GM12878 (cell line): ENCODE results near the gene BMF. TPM values are rescaled to one million over a fixed set of nuclear protein-coding genes. Genes with fewer than 3 reads are reported as not detected.

Source experiments
- ATAC-seq: fragments of 200-7000 bp; cut with Tn5 transposase; 3 replicates; pipeline ENCODE4 v1.9.1; 2020; ENCODE audit warnings: mild to moderate bottlenecking, moderate library complexity
- BruUV-seq: library from RNA; stranded (reverse); fragments of 400-500 nt; replicated peaks from 2 replicates; lab custom pipeline; 2021; lab: Mats Ljungman, UMichigan
- CTCF ChIA-PET: fragments of 300-600 bp; sonication (Branson Sonifier 250); formaldehyde crosslinking; extraction: SDS; loops from one replicate; lab custom pipeline; 2021; ENCODE audit warnings: inconsistent platforms; lab: Yijun Ruan, JAX
- POLR2A ChIA-PET: fragments of 350-600 bp; formaldehyde crosslinking; extraction: SDS; loops from one replicate; lab custom pipeline; 2021; ENCODE audit warnings: inconsistent platforms; lab: Charles Lee
- RAD21 ChIA-PET: fragments of 300-600 bp; sonication (Branson Sonifier 250); formaldehyde crosslinking; loops from one replicate; lab custom pipeline; 2023; ENCODE audit warnings: antibody characterized with exemption; ENCODE audit not compliant: unreplicated experiment; lab: Charles Lee
- SMC1A ChIA-PET: fragments of 300-600 bp; sonication (Branson Sonifier 250); formaldehyde crosslinking; loops from one replicate; lab custom pipeline; 2023; ENCODE audit not compliant: unreplicated experiment, uncharacterized antibody; lab: Charles Lee
- DNase-seq: peaks from one replicate; pipeline ENCODE4 v3.0.0-alpha.2; 2011; ENCODE audit warnings: low read depth, low spot score
- FAIRE-seq: peaks from 3 replicates; lab custom pipeline; 2011; peaks lifted over from hg19 to GRCh38; lab: Jason Lieb, UNC
- H2AFZ ChIP-seq: 2 replicates; pipeline ENCODE4 v1.6.0; 2011; ENCODE audit warnings: low read depth, low read length, control low read depth; ENCODE audit not compliant: control insufficient read depth
- H3K27ac ChIP-seq: 2 replicates; pipeline ENCODE4 v1.5.1; 2011; ENCODE audit warnings: control low read depth; ENCODE audit not compliant: control insufficient read depth, insufficient read depth
- H3K27me3 ChIP-seq, 2 experiments: replicated peaks in 1 of 2; 2 replicates each; pipeline versions ENCODE4 v1.6.0 to v1.6.1; 2011; ENCODE audit warnings: low read length in 1 of 2; ENCODE audit not compliant: control insufficient read depth in 2 of 2, insufficient read depth in 2 of 2
- H3K36me3 ChIP-seq, 2 experiments: 2 replicates each; pipeline ENCODE4 v1.5.1; 2011; ENCODE audit warnings: low read length in 1 of 2; ENCODE audit not compliant: control insufficient read depth in 2 of 2, insufficient read depth in 2 of 2
- H3K4me1 ChIP-seq: 2 replicates; pipeline ENCODE4 v1.6.1; 2011; ENCODE audit warnings: mild to moderate bottlenecking, low read length, moderate library complexity, mixed read lengths; ENCODE audit not compliant: control insufficient read depth, insufficient read depth
- H3K4me2 ChIP-seq: 2 replicates; pipeline ENCODE4 v1.6.0; 2011; ENCODE audit warnings: control low read depth; ENCODE audit not compliant: control insufficient read depth, insufficient read depth
- H3K4me3 ChIP-seq: fragments of 200-600 bp; sonication (generic); 2 replicates; pipeline ENCODE4 v1.5.1; 2016
- H3K79me2 ChIP-seq: 2 replicates; pipeline ENCODE4 v1.6.0; 2011; ENCODE audit warnings: low read length; ENCODE audit not compliant: control insufficient read depth, insufficient read depth
- H3K9ac ChIP-seq: 2 replicates; pipeline ENCODE4 v1.8.0; 2011; ENCODE audit warnings: low read length, control low read depth, mixed read lengths; ENCODE audit not compliant: control insufficient read depth, insufficient read depth
- H3K9me3 ChIP-seq: replicated peaks from 3 replicates; pipeline ENCODE4 v1.5.1; 2011; ENCODE audit warnings: mild to moderate bottlenecking, low read length; ENCODE audit not compliant: control insufficient read depth, insufficient read depth
- H4K20me1 ChIP-seq: 2 replicates; pipeline ENCODE4 v1.6.0; 2011; ENCODE audit not compliant: control insufficient read depth, insufficient read depth
- CHD4 ChIP-seq: fragments of 200-600 bp; sonication (generic); IDR thresholded peaks from 2 replicates; pipeline ENCODE4 v1.6.1; 2016; ENCODE audit warnings: mild to moderate bottlenecking
- CREM ChIP-seq: IDR thresholded peaks from 2 replicates; pipeline ENCODE4 v1.6.1; 2014; ENCODE audit warnings: antibody characterized with exemption, low read depth
- EP300 ChIP-seq, 2 experiments: fragments of 150-350 bp in 1 of 2; IDR thresholded peaks; 2 replicates each; pipeline ENCODE4 v1.6.1; 2011 to 2012; ENCODE audit warnings: low read depth in 2 of 2, low read length in 2 of 2, borderline replicate concordance in 1 of 2, improper control_type of control experiment in 1 of 2, inconsistent platforms in 1 of 2; ENCODE audit not compliant: control insufficient read depth in 1 of 2
- FOXM1 ChIP-seq: IDR thresholded peaks from 2 replicates; pipeline ENCODE4 v1.6.1; 2012; ENCODE audit warnings: low read depth, mild to moderate bottlenecking, inconsistent platforms, low read length, moderate library complexity
- HDAC6 ChIP-seq: fragments of 200-600 bp; sonication (generic); IDR thresholded peaks from one replicate; pipeline ENCODE4 v1.8.0; 2017; ENCODE audit warnings: antibody characterized with exemption; ENCODE audit not compliant: unreplicated experiment
- JUND ChIP-seq: IDR thresholded peaks from 2 replicates; pipeline ENCODE4 v1.6.1; 2012; ENCODE audit warnings: low read depth, mild to moderate bottlenecking, low read length, improper control_type of control experiment, moderate library complexity
- MEF2A ChIP-seq: IDR thresholded peaks from 2 replicates; pipeline ENCODE4 v1.6.1; 2011; ENCODE audit warnings: low read depth, mild to moderate bottlenecking, low read length, moderate library complexity; ENCODE audit not compliant: insufficient read depth
- MTA2 ChIP-seq: fragments of 450-650 bp; IDR thresholded peaks from 2 replicates; pipeline ENCODE4 v1.6.1; 2016; ENCODE audit warnings: low read depth, mild to moderate bottlenecking, moderate library complexity
- MYB ChIP-seq: fragments of 150-350 bp; IDR thresholded peaks from 2 replicates; pipeline ENCODE4 v1.6.1; 2014; ENCODE audit warnings: mild to moderate bottlenecking, low read depth, low read length, borderline replicate concordance
- NFIC ChIP-seq: IDR thresholded peaks from 2 replicates; pipeline ENCODE4 v1.6.1; 2012; ENCODE audit warnings: low read depth, mild to moderate bottlenecking, inconsistent platforms, low read length, moderate library complexity
- NFXL1 ChIP-seq: fragments of 450-650 bp; IDR thresholded peaks from 2 replicates; pipeline ENCODE4 v1.6.1; 2017; ENCODE audit warnings: antibody characterized with exemption, mild to moderate bottlenecking, borderline replicate concordance
- POU2F2 ChIP-seq: IDR thresholded peaks from 3 replicates; pipeline ENCODE4 v1.6.1; 2011; ENCODE audit warnings: low read depth, mild to moderate bottlenecking, low read length, borderline replicate concordance
- SIX5 ChIP-seq: IDR thresholded peaks from 2 replicates; pipeline ENCODE4 v1.6.1; 2011; ENCODE audit warnings: mild to moderate bottlenecking, low read depth, low read length, moderate library complexity; ENCODE audit not compliant: severe bottlenecking
- SMC3 ChIP-seq: IDR thresholded peaks from 2 replicates; pipeline ENCODE4 v1.6.1; 2011; ENCODE audit warnings: low read length, improper control_type of control experiment, borderline replicate concordance
- SREBF2 ChIP-seq: IDR thresholded peaks from 2 replicates; pipeline ENCODE4 v1.6.1; 2012; ENCODE audit warnings: mild to moderate bottlenecking, low read length
- SRF ChIP-seq, 2 experiments: IDR thresholded peaks; 2 replicates each; pipeline ENCODE4 v1.6.1; 2011; ENCODE audit warnings: low read depth in 2 of 2, low read length in 2 of 2, mild to moderate bottlenecking in 1 of 2, moderate library complexity in 1 of 2
- SUPT20H ChIP-seq: IDR thresholded peaks from 2 replicates; pipeline ENCODE4 v1.6.1; 2011; ENCODE audit warnings: low read depth, mild to moderate bottlenecking, low read length, moderate library complexity, borderline replicate concordance; ENCODE audit not compliant: control insufficient read depth
- WGBS: methylation state at CpG from one replicate; pipeline ENCODE4 v1.1.6; 2016; ENCODE audit warnings: low lambda C conversion rate; ENCODE audit not compliant: insufficient replicate concordance, insufficient coverage; ENCODE audit errors: missing lambda C conversion rate; 5-methylcytosine and 5-hydroxymethylcytosine counted together
- in situ Hi-C: fragments of 300-500 bp; cut with MboI; formaldehyde crosslinking; loops from 9 replicates; pipeline ENCODE4 v1.14.3; 2018; ENCODE audit warnings: mixed read lengths
- intact Hi-C: fragments of 100-400 bp; cut with micrococcal nuclease; formaldehyde crosslinking; loops from one replicate; pipeline ENCODE4 v1.14.2; 2022; ENCODE audit not compliant: unreplicated experiment
- polyA plus RNA-seq, 11 experiments: library from polyadenylated mRNA; depleted of rRNA in 4 of 11; unstranded in 6 of 11; stranded (reverse) in 5 of 11; fragments of >200 nt; fragmentation: Nextera tagmentation in 4 of 11; fragmentation: Illumina TruSeq in 1 of 11; extraction: Ambion mirVana in 4 of 11; extraction: Trizol in 1 of 11; gene quantifications; 1 replicate in 1 of 11; 2 replicates in 10 of 11; pipeline versions ENCODE4 v1.2.1 to v1.2.3, GENCODE V29; 2011 to 2016; ENCODE audit warnings: inconsistent platforms in 2 of 11, missing spikeins in 2 of 11, low read depth in 1 of 11
- total RNA-seq, 4 experiments: library from RNA; depleted of rRNA in 3 of 4; stranded (reverse); fragments of >200 nt in 3 of 4; fragmentation: Illumina TruSeq in 1 of 4; extraction: Trizol in 1 of 4; gene quantifications; 2 replicates each; pipeline versions ENCODE4 v1.2.1 to v1.2.3, GENCODE V29; 2013 to 2021
- TF ChIP-seq, protein P1 (sequence below): fragments of 450-650 bp; formaldehyde crosslinking; IDR thresholded peaks from 2 replicates; pipeline ENCODE4 v1.4.0; 2020; ENCODE audit warnings: mild to moderate bottlenecking, moderate library complexity
- TF ChIP-seq, protein P2 (sequence below): IDR thresholded peaks from 2 replicates; pipeline ENCODE4 v1.6.1; 2012; ENCODE audit warnings: mild to moderate bottlenecking, low read depth, low read length

Gene BMF
- total and polyA plus RNA-seq, 10 of the 15 experiments (the other 5 are each of a cell fraction or from before 2014, with no cell fraction given) = 0.82 to 34.9 (median 16.9) TPM

DNA sequence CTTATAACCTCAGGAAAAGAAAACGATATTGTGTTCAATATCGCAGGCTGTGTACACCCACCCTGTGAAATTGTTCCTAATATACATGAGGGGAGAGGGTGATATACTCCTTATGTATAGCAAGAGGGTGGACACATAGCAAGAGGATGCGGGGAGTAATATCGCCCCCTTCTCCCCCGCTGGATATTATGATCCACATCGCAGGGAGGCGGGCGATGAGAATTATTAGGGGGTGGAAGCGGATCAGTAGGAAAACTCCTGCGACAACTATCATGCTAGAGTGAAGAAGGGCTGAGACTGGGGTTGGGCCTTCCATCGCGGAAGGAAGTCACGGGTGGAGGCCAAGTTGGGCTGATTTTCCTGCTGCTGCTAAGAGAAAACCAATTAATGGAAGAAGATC is 24.9 kb upstream of the BMF start:
- Histone ChIP-seq H3K27me3 (no peaks in the 10 kb centered on the region), H3K27ac (no peak overlapping the region), H3K4me1 (no peaks in the 10 kb centered on the region), H3K4me2 (no peak overlapping the region), H4K20me1 (no peaks in the 10 kb centered on the region), H3K4me3 (no peak overlapping the region), H2AFZ (no peak overlapping the region), H3K9me3 (no peaks in the 10 kb centered on the region), H3K79me2 (no peaks in the 10 kb centered on the region), H3K9ac (no peak overlapping the region), H3K36me3 (no peaks in the 10 kb centered on the region)
- no peak for TF ChIP-seq SMC3
- no peak for TF ChIP-seq MYB
- TF ChIP-seq, protein P1, sequence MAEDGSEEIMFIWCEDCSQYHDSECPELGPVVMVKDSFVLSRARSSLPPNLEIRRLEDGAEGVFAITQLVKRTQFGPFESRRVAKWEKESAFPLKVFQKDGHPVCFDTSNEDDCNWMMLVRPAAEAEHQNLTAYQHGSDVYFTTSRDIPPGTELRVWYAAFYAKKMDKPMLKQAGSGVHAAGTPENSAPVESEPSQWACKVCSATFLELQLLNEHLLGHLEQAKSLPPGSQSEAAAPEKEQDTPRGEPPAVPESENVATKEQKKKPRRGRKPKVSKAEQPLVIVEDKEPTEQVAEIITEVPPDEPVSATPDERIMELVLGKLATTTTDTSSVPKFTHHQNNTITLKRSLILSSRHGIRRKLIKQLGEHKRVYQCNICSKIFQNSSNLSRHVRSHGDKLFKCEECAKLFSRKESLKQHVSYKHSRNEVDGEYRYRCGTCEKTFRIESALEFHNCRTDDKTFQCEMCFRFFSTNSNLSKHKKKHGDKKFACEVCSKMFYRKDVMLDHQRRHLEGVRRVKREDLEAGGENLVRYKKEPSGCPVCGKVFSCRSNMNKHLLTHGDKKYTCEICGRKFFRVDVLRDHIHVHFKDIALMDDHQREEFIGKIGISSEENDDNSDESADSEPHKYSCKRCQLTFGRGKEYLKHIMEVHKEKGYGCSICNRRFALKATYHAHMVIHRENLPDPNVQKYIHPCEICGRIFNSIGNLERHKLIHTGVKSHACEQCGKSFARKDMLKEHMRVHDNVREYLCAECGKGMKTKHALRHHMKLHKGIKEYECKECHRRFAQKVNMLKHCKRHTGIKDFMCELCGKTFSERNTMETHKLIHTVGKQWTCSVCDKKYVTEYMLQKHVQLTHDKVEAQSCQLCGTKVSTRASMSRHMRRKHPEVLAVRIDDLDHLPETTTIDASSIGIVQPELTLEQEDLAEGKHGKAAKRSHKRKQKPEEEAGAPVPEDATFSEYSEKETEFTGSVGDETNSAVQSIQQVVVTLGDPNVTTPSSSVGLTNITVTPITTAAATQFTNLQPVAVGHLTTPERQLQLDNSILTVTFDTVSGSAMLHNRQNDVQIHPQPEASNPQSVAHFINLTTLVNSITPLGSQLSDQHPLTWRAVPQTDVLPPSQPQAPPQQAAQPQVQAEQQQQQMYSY = no peak
- TF ChIP-seq POU2F2 = no peak
- TF ChIP-seq, protein P2, sequence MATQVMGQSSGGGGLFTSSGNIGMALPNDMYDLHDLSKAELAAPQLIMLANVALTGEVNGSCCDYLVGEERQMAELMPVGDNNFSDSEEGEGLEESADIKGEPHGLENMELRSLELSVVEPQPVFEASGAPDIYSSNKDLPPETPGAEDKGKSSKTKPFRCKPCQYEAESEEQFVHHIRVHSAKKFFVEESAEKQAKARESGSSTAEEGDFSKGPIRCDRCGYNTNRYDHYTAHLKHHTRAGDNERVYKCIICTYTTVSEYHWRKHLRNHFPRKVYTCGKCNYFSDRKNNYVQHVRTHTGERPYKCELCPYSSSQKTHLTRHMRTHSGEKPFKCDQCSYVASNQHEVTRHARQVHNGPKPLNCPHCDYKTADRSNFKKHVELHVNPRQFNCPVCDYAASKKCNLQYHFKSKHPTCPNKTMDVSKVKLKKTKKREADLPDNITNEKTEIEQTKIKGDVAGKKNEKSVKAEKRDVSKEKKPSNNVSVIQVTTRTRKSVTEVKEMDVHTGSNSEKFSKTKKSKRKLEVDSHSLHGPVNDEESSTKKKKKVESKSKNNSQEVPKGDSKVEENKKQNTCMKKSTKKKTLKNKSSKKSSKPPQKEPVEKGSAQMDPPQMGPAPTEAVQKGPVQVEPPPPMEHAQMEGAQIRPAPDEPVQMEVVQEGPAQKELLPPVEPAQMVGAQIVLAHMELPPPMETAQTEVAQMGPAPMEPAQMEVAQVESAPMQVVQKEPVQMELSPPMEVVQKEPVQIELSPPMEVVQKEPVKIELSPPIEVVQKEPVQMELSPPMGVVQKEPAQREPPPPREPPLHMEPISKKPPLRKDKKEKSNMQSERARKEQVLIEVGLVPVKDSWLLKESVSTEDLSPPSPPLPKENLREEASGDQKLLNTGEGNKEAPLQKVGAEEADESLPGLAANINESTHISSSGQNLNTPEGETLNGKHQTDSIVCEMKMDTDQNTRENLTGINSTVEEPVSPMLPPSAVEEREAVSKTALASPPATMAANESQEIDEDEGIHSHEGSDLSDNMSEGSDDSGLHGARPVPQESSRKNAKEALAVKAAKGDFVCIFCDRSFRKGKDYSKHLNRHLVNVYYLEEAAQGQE = no peak
- no peak for TF ChIP-seq SRF (IDR thresholded peaks at IDR 0.05; ENCODE audit: low read depth in 2 of 2, low read length in 2 of 2)
- TF ChIP-seq CHD4 = no peak
- TF ChIP-seq JUND = no peak
- no peak for TF ChIP-seq FOXM1
- no peak for TF ChIP-seq HDAC6
- TF ChIP-seq SREBF2 = no peak
- TF ChIP-seq SUPT20H = no peak
- no peak for TF ChIP-seq NFXL1
- TF ChIP-seq MTA2 = no peak
- TF ChIP-seq NFIC = no peak
- TF ChIP-seq CREM = no peak
- TF ChIP-seq EP300 (IDR thresholded peaks at IDR 0.05; ENCODE audit: borderline replicate concordance in 1 of 2, control insufficient read depth in 1 of 2, low read depth in 2 of 2, low read length in 2 of 2) = no peak
- no peak for TF ChIP-seq MEF2A
- TF ChIP-seq SIX5 = no peak
- FAIRE-seq (no peak), DNase-seq (no peak), ATAC-seq (no peak)
- RAD21 ChIA-PET = interaction anchor here (0.7 kb wide), 1 partner anchor 34 kb away, joined by 3 read pairs; no protein-coding TSS in a partner anchor
- SMC1A ChIA-PET = no interaction called here
- CTCF ChIA-PET = no interaction called here
- WGBS = 80% methylated on average over 13 of the region's 13 CpGs
- in situ Hi-C loops (no loop called here), intact Hi-C loops (no loop called here)
- BruUV-seq = no TSS peak
- POLR2A ChIA-PET = no interaction called here
